PC-3 (cell line): Measurements from ENCODE around the gene PROX1. TPM values are rescaled to one million over a fixed set of nuclear protein-coding genes. Genes with fewer than 3 reads are reported as not detected.

Experiments
- ATAC-seq: fragments of 200-7000 bp; cut with Tn5 transposase; 2 replicates; pipeline ENCODE4 v1.9.1; 2020; ENCODE audit warnings: mild to moderate bottlenecking, moderate library complexity
- BruUV-seq: library from RNA; stranded (reverse); fragments of 400-500 nt; replicated peaks from 2 replicates; lab custom pipeline; 2021; lab: Mats Ljungman, UMichigan
- CTCF ChIA-PET: fragments of 300-600 bp; sonication (Branson Sonifier 250); formaldehyde crosslinking; loops from one replicate; lab custom pipeline; 2022; ENCODE audit warnings: antibody characterized with exemption; lab: Charles Lee
- POLR2A ChIA-PET: fragments of 300-600 bp; sonication (Branson Sonifier 250); formaldehyde crosslinking; loops from one replicate; lab custom pipeline; 2022; ENCODE audit warnings: antibody characterized with exemption; ENCODE audit not compliant: unreplicated experiment; lab: Charles Lee
- DNase-seq: peaks from one replicate; pipeline ENCODE4 v3.0.0-alpha.2; 2015
- H2AFZ ChIP-seq: fragments of 300-600 bp; sonication (generic); 2 replicates; pipeline ENCODE4 v1.6.0; 2016; ENCODE audit warnings: antibody characterized with exemption, low read length
- H3F3A ChIP-seq: fragments of 300-600 bp; sonication (generic); one replicate; pipeline ENCODE4 v1.6.0; 2017; ENCODE audit warnings: antibody characterized with exemption, low read length, control low read depth, mild to moderate bottlenecking; ENCODE audit not compliant: unreplicated experiment
- H3K27ac ChIP-seq: fragments of 300-600 bp; sonication (generic); 2 replicates; pipeline ENCODE4 v1.5.1; 2016; ENCODE audit warnings: mild to moderate bottlenecking, low read length
- H3K27me3 ChIP-seq: fragments of 300-600 bp; sonication (generic); 2 replicates; pipeline ENCODE4 v1.6.1; 2016; ENCODE audit warnings: low read length, mixed read lengths
- H3K36me3 ChIP-seq: fragments of 300-600 bp; sonication (generic); 2 replicates; pipeline ENCODE4 v1.6.1; 2016; ENCODE audit warnings: low read depth, mixed run types, low read length, mixed read lengths
- H3K4me1 ChIP-seq: fragments of 300-600 bp; sonication (generic); 2 replicates; pipeline ENCODE4 v1.5.1; 2016; ENCODE audit warnings: low read length; ENCODE audit not compliant: insufficient read depth
- H3K4me2 ChIP-seq: fragments of 300-600 bp; sonication (generic); 2 replicates; pipeline ENCODE4 v1.6.0; 2016; ENCODE audit warnings: low read length
- H3K4me3 ChIP-seq: fragments of 300-600 bp; sonication (generic); 2 replicates; pipeline ENCODE4 v1.5.1; 2016; ENCODE audit warnings: mild to moderate bottlenecking, low read length, mixed read lengths
- H3K79me2 ChIP-seq: fragments of 300-600 bp; sonication (generic); 2 replicates; pipeline ENCODE4 v1.6.1; 2017; ENCODE audit warnings: low read length, mixed read lengths
- H3K9ac ChIP-seq: fragments of 300-600 bp; sonication (generic); 2 replicates; pipeline ENCODE4 v1.6.0; 2016; ENCODE audit warnings: mild to moderate bottlenecking, low read length
- H3K9me2 ChIP-seq: fragments of 300-600 bp; sonication (generic); replicated peaks from 2 replicates; pipeline ENCODE4 v1.6.1; 2016; ENCODE audit warnings: mixed run types, low read length, mixed read lengths
- H3K9me3 ChIP-seq: fragments of 300-600 bp; sonication (generic); 2 replicates; pipeline ENCODE4 v1.6.1; 2016; ENCODE audit warnings: low read length, mixed read lengths
- H4K20me1 ChIP-seq: fragments of 300-600 bp; sonication (generic); 2 replicates; pipeline ENCODE4 v1.6.1; 2016; ENCODE audit warnings: low read length, mixed read lengths
- EZH2 ChIP-seq: fragments of 300-600 bp; sonication (generic); IDR thresholded peaks from one replicate; pipeline ENCODE4 v1.6.1; 2017; ENCODE audit warnings: antibody characterized with exemption, mild to moderate bottlenecking, low read length; ENCODE audit not compliant: unreplicated experiment
- EZH2phosphoT487 ChIP-seq: fragments of 300-600 bp; sonication (generic); IDR thresholded peaks from 2 replicates; pipeline ENCODE4 v1.6.1; 2018; ENCODE audit warnings: mild to moderate bottlenecking, antibody characterized with exemption, low read length, borderline replicate concordance
- intact Hi-C: fragments of 100-400 bp; cut with micrococcal nuclease; formaldehyde crosslinking; loops from 2 replicates; pipeline ENCODE4 v1.9.0; 2023
- total RNA-seq: library from RNA; depleted of rRNA; stranded (reverse); fragments of >200 nt; gene quantifications from 2 replicates; pipeline ENCODE4 v1.2.3, GENCODE V29; 2014
- TF ChIP-seq, protein P1 (sequence below): fragments of 300-600 bp; sonication (generic); conservative IDR thresholded peaks from 2 replicates; pipeline ENCODE4 v1.5.1; 2017; ENCODE audit warnings: antibody characterized with exemption, low read depth, mild to moderate bottlenecking, low read length

PROX1 gene
- total RNA-seq, 1 experiment from 2014 or later, result not detected

GRCh38 chr1:214006845-214007244 lies 19.1 kb downstream of the PROX1 start:
- TF ChIP-seq, protein P1, sequence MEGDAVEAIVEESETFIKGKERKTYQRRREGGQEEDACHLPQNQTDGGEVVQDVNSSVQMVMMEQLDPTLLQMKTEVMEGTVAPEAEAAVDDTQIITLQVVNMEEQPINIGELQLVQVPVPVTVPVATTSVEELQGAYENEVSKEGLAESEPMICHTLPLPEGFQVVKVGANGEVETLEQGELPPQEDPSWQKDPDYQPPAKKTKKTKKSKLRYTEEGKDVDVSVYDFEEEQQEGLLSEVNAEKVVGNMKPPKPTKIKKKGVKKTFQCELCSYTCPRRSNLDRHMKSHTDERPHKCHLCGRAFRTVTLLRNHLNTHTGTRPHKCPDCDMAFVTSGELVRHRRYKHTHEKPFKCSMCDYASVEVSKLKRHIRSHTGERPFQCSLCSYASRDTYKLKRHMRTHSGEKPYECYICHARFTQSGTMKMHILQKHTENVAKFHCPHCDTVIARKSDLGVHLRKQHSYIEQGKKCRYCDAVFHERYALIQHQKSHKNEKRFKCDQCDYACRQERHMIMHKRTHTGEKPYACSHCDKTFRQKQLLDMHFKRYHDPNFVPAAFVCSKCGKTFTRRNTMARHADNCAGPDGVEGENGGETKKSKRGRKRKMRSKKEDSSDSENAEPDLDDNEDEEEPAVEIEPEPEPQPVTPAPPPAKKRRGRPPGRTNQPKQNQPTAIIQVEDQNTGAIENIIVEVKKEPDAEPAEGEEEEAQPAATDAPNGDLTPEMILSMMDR, result no peak
- no peak for TF ChIP-seq EZH2phosphoT487
- TF ChIP-seq EZH2, result no peak
- CTCF ChIA-PET, result no interaction called here
- no TSS peak for BruUV-seq

GRCh38 chr1:214008347-214008746 lies 20.6 kb downstream of the PROX1 start:
- H2AFZ ChIP-seq, result no peak overlapping the region
- no peaks in the 10 kb centered on the region for H3K9me3 ChIP-seq
- no peaks in the 10 kb centered on the region for H3K9me2 ChIP-seq
- peaks cover 71% of the 10 kb centered on the region for H3K27me3 ChIP-seq
- no peak overlapping the region for H3K4me2 ChIP-seq
- no TSS peak for BruUV-seq
- H3K4me1 ChIP-seq, result no peaks in the 10 kb centered on the region
- intact Hi-C loops, result no loop called here
- POLR2A ChIA-PET, result no interaction called here
- no peaks in the 10 kb centered on the region for H4K20me1 ChIP-seq
- no peak for ATAC-seq
- CTCF ChIA-PET, result no interaction called here
- H3K4me3 ChIP-seq, result no peak overlapping the region
- DNase-seq, result no peak
- no peak overlapping the region for H3K27ac ChIP-seq
- H3K36me3 ChIP-seq, result no peaks in the 10 kb centered on the region
- TF ChIP-seq EZH2, result no peak
- TF ChIP-seq, protein P1, result no peak
- no peak for TF ChIP-seq EZH2phosphoT487
- H3K9ac ChIP-seq, result no peak overlapping the region
- H3F3A ChIP-seq, result no peaks in the 10 kb centered on the region
- no peaks in the 10 kb centered on the region for H3K79me2 ChIP-seq

More at GRCh38 chr1:214006845-214007244, 19.1 kb downstream of the PROX1 start:
- POLR2A ChIA-PET, result no interaction called here
- intact Hi-C loops, result no loop called here
- H3K9ac ChIP-seq, result no peak overlapping the region
- H2AFZ ChIP-seq, result no peak overlapping the region
- no peaks in the 10 kb centered on the region for H3K9me2 ChIP-seq
- no peak for DNase-seq
- no peak for ATAC-seq
- no peaks in the 10 kb centered on the region for H3K79me2 ChIP-seq
- no peaks in the 10 kb centered on the region for H3K9me3 ChIP-seq
- H3K36me3 ChIP-seq, result no peaks in the 10 kb centered on the region
- H3K4me1 ChIP-seq, result 0 out of 2 replicates have a peak, but pooled peaks cover 6% of the 10 kb centered on the region
- no peaks in the 10 kb centered on the region for H3F3A ChIP-seq
- H4K20me1 ChIP-seq, result no peaks in the 10 kb centered on the region
- H3K4me3 ChIP-seq, result no peak overlapping the region
- no peak overlapping the region for H3K4me2 ChIP-seq
- H3K27me3 ChIP-seq, result peaks cover 61% of the 10 kb centered on the region
- H3K27ac ChIP-seq, result no peak overlapping the region

DNA sequence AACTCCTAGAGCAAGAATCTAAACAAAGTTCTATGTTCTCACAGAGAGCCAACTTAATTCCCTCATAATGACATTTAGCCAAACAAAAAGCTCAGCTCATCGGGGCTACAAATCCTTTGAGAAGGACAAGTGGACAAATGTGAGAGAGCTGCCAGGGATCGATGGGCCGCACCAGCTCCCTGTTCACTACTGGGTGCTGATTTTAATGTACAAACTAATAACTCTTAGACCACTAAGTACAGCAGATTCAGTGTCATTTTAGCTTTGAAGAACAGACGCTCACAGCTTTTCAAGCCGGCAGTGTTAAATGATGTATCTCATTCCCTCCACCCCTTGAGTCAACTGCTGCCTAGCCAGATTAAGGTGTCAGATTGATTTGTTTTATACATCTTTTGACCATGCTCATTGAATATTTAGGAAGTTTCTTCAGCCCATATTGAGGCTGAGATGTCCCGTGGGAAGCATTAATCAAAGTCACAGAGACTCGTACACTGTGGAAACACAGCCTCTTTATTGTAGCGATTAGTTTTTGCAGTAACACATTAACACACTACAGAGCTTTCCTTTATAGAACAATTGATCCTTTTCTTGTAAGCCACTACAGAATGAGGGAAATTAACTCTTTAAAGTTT lies 21.1 kb downstream of the PROX1 start:
- H3K9me3 ChIP-seq, result no peaks in the 10 kb centered on the region
- no peak overlapping the region for H3K9ac ChIP-seq
- no peak overlapping the region for H3K4me2 ChIP-seq
- no peaks in the 10 kb centered on the region for H3K9me2 ChIP-seq
- ChIA-PET POLR2A (no interaction called here), CTCF (no interaction called here)
- intact Hi-C loops, result no loop called here
- H3K4me3 ChIP-seq, result no peak overlapping the region
- no peaks in the 10 kb centered on the region for H3F3A ChIP-seq
- ATAC-seq, result no peak
- H2AFZ ChIP-seq, result no peak overlapping the region
- H3K36me3 ChIP-seq, result no peaks in the 10 kb centered on the region
- TF ChIP-seq EZH2, result no peak
- no peak for TF ChIP-seq EZH2phosphoT487
- TF ChIP-seq, protein P1, result no peak
- no peak overlapping the region for H3K27ac ChIP-seq
- BruUV-seq, result no TSS peak
- no peaks in the 10 kb centered on the region for H3K4me1 ChIP-seq
- peaks cover 73% of the 10 kb centered on the region for H3K27me3 ChIP-seq
- H4K20me1 ChIP-seq, result no peaks in the 10 kb centered on the region
- DNase-seq, result no peak
- no peaks in the 10 kb centered on the region for H3K79me2 ChIP-seq
